RWPE1 (cell line): Measurements from ENCODE around the gene PDXK.
A peak's percentile ranks its signal among the peaks of the same experiment; 100 is the strongest.

Experiments used
- CTCF ChIA-PET: fragments of 350-600 bp; sonication (Branson Sonifier 250); formaldehyde crosslinking; extraction: SDS; loops from one replicate; lab custom pipeline; 2021; lab: Yijun Ruan, JAX
- POLR2A ChIA-PET: fragments of 400-600 bp; formaldehyde crosslinking; extraction: SDS; loops from one replicate; lab custom pipeline; 2020; ENCODE audit warnings: antibody characterized with exemption; ENCODE audit not compliant: low non-redundant PET; lab: Yijun Ruan, JAX
- DNase-seq: peaks from one replicate; pipeline ENCODE4 v3.0.0; 2012; ENCODE audit warnings: low spot score
- H3K27ac ChIP-seq: fragments of 450-650 bp; 2 replicates; pipeline ENCODE4 v1.5.1; 2017
- CTCF ChIP-seq: fragments of 450-650 bp; conservative IDR thresholded peaks from 2 replicates; pipeline ENCODE4 v1.5.1; 2017; ENCODE audit warnings: low read depth, mild to moderate bottlenecking

PDXK gene

GRCh38 chr21:43741423-43742096 lies 22.6 kb downstream of the PDXK start:
- ChIA-PET CTCF (no interaction called here), POLR2A (no interaction called here)
- TF ChIP-seq CTCF: no peak
- DNase-seq: no peak
- peak overlapping the region; percentile 68 for H3K27ac ChIP-seq

DNA sequence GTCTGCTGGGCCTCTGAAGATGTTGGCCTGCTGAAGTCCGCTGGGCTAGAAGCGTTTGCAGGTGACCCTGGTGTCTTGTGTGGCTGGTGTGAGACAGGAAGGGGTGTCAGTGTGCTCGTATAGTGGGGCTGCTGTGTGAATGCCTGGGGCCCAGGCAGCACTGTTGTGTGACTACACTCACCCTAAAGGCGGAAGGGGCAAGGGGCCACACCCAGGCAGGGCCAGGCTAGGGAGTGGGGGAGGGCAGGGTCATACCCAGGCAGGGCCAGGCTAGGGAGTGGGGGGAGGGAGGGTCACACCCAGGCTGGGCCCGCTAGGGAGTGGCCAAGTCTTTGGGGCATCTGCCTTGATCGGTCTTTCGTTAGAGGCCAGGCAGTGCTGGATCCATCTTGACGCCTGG lies 25.0 kb downstream of the PDXK start:
- ChIA-PET POLR2A (no interaction called here), CTCF (interaction anchor here (0.6 kb wide), 1 partner anchor 14 kb away, joined by 4 read pairs; no protein-coding TSS in a partner anchor)
- TF ChIP-seq CTCF: no peak
- DNase-seq: no peak
- peak overlapping the region; percentile 50 for H3K27ac ChIP-seq

- POLR2A ChIA-PET: no interaction called here
These were observed 25.8 kb downstream of the PDXK start for GRCh38 chr21:43744725-43745124.

DNA sequence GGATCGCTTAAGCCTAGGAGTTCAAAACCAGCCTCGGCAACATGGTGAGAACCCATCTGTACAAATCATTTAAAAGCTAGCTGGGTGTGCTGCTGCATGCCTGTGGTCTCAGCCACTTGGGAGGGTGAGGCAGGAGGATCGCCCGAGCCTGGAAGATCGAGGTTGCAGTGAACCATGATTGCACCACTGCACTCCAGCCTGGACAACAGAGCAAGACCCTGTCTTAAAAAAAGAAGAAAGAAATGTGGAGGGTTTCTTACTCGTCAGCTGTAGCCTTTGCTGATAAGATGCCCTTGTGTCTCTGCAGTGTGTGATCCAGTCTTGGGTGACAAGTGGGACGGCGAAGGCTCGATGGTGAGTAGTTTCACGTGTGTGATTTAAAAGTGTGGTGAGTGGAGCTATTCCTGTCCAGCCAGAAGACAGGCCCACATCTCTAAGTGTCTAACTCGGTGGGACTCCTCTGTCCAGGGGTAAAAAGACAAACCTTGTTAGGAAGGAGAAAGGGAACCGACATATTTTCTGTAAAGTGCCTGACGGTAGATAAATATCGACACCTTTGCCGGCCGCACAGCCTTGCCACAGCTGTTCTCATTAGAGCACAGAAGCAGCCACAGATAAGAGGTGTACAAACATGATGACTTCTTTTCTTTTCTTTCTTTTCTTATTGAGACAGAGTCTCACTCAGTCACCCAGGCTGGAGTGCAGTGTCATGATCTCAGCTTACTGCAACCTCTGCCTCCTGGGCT lies 27.0 kb downstream of the PDXK start:
- DNase-seq: no peak
- ChIA-PET CTCF (interaction anchor here (0.6 to 0.9 kb wide), 3 partner anchors 11 to 131 kb away, joined by 3 read pairs; no protein-coding TSS in a partner anchor), POLR2A (no interaction called here)
- peak overlapping the region; percentile 62; the same call in 1 of the 2 replicates for H3K27ac ChIP-seq
- no peak for TF ChIP-seq CTCF

More at GRCh38 chr21:43744725-43745124, 25.8 kb downstream of the PDXK start:
- H3K27ac ChIP-seq: peak overlapping the region; percentile 50; the same call in 1 of the 2 replicates
- TF ChIP-seq CTCF: no peak
- no peak for DNase-seq
- CTCF ChIA-PET: no interaction called here

DNA sequence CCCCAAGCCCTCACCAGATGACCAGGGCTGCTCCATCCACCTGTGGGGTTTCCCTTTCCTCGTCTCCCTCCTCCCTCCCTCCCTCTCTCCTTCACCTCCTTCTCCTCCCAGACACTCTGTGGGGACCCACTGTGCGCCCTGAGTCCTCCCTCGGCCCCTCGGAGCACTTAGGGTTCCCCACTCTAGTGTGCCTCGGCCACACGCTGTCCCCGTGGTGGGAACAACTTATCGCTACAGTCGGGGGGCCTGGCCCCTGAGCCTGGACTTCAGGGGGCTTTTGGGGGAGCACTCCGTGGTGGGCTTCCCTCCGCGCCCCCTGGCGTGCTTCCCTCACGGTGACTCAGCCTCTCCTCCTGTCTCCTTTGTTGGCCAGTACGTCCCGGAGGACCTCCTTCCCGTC lies 29.7 kb downstream of the PDXK start:
- POLR2A ChIA-PET: no interaction called here
- CTCF ChIA-PET: no interaction called here
- no peak for TF ChIP-seq CTCF
- DNase-seq: no peak
- peak overlapping the region; percentile 62 for H3K27ac ChIP-seq

DNA sequence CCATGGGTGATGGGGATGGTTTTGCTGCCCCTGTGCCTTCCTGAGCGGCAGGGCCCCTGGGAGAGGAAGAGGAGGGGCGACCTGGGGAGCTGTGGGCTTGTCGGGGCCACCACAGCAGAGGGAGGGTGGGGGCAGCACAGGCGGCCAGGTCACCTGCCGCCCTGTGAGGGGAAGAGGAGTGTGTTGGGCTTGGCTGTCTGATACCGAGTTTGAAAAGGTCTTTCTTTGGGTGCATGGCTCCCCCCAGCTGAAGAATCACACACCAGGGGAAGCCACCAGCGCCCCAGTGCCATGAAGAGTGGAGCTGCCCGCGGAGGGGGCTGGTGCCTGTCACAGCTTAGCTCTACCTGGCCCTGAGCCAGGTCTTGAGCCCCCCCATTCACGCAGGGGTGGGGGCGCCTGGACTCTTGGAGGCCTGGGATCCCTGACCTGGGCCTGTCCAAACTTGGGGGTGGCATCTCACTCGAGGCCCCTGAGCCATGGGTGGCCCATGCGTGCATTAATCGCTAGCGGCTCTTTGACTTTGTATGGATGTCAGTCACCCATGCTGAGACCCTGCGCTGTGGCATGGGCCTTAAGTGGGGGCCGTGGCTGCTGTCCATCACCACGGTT lies 30.8 kb downstream of the PDXK start:
- DNase-seq: no peak
- CTCF ChIA-PET: interaction anchor here (0.9 kb wide), 1 partner anchor 9 kb away, joined by 3 read pairs; no protein-coding TSS in a partner anchor
- H3K27ac ChIP-seq: peak overlapping the region; percentile 62
- TF ChIP-seq CTCF: no peak
- POLR2A ChIA-PET: no interaction called here
